Activated effector memory CD4-positive, alpha-beta T cell treated with Interleukin-2 at 50 U/mL for 16 hours (primary cell): ENCODE measurements around the gene CFAP74.

Experiments
- DNase-seq: peaks from one replicate; pipeline ENCODE4 v3.0.0-alpha.2; 2020

Gene CFAP74

DNA sequence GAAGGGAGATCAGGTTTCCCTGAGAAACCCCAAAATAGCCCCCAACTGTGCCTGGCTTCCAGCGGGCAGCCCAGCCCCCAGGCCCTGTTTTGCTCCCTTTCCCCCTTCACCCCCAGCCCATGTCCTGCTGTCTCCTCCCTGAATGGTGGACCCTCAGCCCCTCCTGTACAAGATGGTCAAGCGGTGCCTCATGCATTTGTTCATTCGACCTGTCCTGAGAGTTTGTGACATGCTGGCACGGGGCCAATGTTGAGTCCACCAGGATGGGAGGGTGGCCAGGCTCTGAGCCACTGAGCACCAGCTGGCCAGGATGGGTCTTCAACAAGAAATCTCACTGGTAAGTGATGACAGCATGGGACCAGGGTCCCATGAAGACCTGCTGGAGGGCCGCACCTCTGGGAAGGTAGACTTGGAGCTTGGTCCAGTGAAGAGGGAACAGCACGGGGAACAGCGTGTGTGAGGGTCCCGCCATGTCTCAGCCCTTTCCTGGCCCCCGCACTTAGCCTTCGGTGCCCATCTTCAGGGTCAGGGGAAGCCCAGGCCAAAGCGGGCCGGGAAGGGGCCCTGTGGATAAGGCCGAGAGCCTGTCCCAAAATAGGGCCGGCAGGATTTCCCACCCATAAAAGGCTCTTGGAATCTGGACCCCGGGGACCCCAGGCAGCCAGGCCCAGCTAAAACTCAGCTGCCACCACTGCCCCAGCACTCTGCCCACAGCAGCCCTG is 88.5 kb downstream of the CFAP74 start, which contains the start of gene CALML6:
Gene CALML6 (plus strand): TSS at position 290 of the 722 bp plus-strand sequence. CDS start 21 bp downstream, at position 311.
- DNase-seq: no peak

DNA sequence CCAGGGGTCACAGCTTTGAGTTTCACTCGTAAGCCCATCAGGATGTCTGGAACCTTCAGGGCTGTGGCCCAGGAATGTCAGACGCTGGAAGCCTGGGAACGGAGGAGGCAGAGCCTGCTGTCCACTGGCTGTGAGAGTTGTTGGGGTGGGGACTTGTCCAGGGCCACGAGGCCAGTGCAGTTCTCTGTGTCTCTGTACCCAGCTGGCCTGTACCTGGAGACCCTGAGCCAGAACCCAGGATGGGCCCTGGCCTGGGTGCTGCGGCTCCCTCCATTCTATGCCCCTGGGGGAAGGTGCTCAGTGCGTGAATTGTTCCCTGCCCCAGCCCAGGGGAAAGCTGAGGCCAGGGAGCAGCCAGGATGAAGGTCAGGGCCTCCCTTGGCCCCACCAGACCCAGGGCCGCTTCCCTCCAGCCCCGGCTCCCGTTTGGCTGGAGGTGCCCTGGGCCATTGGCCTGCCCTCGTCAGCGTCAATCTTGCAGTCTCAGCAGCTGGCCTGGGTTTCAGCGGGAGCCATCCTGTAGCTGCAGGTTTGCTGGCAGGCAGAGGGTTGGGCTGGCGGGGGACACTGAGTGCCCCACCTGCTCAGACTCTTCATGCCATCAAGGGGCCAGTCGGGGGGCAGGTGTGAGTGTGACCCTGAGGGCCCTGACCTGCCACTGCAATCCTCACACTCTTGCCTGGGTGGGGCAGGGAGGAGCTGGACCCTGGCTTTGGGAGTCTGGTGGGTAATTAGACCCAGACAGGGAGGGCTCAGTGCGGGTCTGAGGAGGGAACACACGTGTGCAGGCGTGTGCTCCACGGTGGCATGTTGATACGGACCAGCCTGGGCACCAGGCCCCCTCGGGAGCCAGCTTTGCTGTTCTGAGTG is 89.2 kb downstream of the CFAP74 start:
- no peak for DNase-seq

DNA sequence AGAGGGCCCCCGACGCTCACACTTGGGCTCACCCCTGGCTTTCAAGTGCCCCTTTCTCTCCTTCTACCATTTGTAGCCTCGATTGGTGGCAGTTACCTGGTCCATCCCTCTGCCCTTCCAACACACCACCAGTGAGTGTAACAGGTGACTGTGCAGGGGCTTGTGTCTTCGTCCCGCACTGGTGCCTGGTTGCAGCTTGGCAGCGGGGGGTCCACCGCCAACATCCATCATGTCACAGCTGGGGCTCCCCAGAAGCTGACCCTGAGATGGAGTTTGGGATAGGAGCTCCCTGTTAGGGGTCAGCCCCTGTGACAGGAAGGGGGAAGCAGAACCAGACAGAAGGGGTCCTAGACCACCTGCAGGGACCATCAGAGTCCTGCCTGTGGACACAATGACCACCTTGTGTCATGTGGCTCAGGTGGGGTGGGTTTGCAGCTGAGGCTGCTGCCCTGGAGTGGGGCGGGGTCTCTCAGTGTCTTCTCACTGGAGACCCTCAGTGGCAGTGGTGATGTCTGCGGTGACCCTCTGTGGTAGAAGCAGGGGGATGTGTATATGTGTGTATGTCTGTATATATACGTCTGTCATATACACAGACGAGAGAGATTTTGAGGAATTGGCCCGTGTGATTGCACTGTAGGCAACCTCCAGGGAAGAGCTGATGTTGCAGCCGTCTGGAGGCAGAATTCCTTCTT is 92.1 kb downstream of the CFAP74 start:
- DNase-seq: no peak

DNA sequence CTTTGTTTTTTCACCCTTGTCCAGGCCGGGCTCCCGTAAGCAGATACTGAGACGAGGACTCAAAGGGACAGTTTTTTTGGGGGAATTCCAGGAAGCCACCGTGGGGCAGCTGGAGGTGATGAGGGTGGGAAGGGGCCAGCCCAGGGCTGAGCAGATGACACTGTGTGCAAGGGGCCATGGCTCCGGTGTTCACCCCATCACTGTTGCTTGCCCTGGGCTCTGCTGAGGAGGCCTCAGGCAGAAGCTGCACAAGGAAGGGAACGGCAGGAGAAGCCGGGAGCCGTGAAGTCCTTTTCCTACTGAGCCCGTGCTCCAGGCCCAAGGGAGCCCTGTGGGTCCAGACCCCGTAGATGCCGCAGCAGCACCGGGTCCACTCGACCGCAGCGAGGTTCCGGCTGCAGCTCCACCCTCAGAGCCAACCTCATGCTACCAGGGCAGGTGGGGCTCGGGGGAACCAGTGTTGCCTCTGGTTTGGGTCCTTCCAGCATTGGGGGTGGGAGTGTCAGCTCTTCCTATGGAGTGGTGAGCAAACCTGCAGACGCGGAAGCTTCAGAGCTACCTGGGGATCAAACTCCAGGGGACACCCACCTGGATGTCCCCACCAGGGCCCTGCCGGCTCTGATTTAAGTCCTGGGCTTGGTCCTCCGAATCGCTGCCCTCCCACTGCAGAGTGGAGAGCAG is 92.8 kb downstream of the CFAP74 start:
- no peak for DNase-seq

DNA sequence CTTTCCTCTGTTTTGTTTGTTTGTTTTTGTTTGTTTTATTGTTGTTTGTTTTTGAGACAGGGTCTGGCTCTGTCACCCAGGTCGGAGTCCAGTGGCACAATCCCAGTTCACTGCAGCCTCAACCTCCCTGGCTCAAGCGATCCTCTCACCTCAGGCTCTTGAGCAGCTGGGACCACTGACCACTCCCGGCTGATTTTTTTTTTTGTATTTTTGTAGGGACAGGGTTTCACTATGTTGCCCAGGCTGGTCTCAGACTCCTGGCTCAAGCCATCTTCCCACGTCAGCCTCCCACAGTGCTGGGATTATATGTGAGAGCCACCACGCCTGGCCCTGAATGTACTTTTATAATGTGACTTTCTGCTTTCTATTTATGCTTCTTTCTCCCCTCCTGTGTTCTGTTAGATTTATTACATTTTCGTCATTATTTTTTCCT is 93.5 kb downstream of the CFAP74 start:
- DNase-seq: no peak

DNA sequence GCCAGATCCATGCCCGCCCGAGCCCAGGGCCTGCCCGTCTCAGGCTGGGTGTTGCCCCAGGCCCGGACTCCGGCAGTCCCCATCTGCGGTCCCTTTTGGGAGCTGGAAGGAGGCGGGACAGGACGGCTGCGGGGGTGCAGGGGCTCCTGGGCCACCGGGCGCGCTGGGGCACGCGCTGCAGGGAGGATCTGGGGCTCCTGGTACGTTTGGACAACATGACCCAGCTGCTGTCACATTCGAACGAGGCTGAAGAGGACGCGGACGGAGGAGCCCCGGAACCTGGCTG is 95.1 kb downstream of the CFAP74 start:
- no peak for DNase-seq

DNA sequence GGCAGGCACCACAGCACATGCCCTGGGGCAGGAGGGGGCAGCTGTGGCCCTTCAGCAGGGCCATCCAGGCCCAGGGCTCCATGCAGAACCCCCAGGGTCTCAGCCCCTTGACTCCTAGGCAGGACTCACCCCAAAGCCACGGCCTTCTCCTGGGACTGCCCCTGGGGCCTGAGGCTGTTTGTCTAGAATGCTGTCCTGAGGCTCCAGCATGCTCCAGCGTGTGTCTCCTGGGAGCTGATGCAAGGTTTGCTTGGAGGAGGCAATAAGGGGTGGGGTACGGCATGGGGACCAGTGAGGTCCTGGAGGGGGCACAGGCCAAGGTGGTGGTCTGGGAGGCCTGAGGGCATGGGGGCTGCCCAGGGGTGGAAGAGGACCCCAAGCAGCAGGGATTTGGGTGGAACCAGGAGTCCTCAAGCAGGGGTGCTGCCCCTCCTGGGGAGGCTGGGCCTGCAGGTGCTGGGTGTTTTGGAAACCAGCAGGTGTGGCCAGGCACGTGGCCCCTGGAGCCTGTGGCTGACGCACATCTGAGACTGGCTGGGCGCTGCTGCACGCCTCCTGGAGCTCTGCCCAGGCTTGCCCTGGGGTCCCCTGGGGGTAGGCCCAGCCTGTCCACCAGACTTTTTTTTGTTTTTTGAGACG is 96.4 kb downstream of the CFAP74 start:
- no peak for DNase-seq

DNA sequence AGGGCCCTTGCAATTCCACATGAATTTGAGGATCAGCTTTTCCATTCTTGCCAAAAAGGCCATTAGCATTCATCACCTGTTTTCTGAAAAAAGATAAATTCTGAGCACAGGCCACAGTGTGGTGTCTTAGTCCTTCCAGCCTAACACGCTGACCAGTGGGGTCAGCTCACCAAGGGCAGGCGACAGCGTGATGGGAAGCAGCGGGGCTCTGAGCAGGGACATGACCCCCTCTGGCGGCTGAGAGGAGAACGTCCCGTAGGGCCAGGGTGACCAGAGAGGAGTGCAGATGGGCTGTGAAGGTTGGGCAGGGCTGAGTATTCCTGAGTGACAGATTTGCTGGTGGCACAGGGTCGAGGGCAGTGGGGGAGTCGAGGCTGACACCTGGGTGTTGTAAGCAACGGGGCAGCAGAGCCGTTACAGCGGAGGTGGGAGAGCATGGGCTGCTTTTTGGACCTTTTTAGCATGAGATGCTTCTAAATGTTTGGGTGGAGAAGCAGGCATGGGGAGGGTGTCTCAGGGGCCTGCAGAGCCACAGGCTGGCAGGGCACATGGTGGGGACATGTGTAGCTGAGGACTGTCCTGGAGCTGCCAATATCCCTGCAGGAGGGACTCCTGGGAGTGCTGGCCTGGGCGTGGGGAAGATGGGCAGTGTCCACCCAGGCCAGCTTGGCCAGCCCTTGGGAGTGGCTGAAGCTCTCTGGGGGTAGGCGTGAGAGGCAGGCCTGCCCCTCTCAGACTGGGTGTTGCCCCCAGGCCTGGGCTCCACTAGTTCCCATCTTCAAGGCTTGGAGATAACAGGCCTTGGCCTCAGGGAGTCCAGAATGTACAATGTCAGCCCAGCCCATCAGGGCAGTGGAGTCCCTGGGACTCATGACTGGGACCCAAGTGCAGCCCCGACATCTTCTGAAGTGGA is 97.1 kb downstream of the CFAP74 start:
- peak; percentile 52 for DNase-seq

DNA sequence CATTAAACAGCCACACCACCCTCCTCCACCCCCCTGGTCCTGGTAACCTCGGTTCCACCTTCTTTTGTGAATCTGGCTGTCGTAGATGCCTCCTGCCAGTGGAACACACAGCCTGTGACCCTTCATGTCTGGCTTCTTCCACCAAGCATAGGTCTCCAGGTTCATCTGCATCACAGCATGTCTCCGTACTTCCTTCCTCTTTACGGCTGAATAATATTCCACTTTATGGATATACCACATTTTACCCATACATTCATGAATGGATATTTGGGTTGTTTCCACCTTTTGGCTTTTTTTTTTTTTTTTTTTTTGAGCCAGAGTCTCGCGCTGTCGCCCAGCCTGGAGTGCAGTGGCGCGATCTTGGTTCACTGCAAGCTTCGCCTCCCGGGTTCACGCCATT is 100.4 kb downstream of the CFAP74 start:
- DNase-seq: no peak

DNA sequence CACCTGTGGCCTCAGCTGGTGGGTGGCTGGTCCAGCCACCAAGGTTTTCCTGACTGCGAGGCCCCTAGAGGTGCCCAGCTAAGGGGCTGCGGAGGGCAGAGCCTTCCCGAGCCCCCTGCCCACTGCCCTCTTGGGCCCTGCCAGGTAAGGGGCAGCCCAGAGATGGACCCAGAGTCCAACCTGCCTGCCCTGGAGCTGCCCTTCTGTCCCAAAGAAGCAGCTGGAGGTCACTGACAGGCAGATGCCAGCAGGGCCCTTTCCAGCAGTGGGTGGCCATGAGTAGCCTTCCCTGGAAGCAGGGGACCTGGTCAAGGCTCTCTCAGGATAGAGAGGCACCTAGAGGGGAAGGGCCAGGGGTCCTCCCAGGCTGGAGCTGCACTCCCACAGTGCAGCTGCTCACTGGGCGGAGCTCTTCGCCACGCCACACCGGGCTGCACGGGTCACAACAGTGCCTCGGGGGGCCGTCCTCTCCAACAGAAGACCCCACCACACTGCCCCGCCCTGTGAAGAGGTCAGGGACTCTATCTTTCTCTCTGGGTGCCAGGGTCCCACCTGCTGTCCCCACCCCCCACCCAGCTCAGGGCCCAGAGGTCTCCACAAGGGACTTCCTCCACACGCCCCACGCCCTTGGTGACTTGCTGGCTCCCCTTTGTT is 101.8 kb downstream of the CFAP74 start:
- DNase-seq: no peak

DNA sequence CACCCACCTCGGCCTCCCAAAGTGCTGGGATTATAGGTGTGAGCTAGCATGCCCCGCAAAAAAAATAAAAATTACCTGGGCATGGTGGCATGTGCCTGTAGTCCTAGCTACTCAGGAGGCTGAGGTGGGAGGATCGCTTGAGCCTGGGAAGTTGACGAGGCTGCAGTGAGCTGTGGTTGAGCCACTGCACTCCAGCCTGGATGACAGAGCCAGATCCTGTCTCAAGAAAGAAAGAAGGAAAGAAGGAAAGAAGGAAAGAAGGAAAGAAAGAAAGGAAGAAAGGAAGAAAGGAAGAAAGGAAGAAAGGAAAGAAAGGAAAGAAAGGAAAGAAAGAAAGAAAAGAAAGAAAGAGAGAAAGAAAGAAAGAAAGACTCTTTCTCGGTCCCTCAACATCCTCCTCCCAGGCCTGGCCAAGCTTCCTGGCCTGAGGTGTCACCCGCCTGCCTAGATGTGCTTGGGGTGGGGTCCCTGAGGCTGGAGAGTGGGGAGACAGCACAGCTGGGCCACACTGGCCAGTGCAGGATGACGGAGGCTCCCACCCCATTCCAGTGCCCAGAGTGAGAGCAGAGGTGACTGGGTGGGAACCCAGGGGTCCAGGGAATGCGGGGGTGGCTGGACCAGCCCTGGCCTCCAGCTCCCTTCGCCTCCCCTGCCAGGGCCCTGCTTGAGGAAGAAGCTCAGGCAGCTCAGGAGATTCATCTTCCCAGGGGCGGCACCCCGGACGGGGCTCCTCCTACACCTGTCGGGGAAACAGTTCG is 102.5 kb downstream of the CFAP74 start:
- no peak for DNase-seq

DNA sequence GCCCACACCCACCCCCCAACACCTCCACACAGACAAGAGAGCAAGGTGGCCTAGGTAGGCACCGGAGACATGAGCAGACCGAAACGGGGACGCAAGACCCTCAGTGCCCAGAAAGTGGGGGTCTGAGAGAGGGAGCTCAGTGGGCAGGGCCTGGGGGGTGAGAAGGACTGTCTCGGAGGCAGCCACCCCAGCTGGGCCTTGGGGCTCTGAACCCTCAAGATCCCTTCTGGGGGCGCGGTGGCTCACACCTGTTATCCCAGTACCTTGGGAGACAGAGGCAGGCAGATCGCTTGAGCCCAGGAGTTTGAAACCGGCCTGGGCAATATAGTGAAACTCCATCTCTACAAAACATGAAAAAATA is 103.6 kb downstream of the CFAP74 start:
- no peak for DNase-seq

DNA sequence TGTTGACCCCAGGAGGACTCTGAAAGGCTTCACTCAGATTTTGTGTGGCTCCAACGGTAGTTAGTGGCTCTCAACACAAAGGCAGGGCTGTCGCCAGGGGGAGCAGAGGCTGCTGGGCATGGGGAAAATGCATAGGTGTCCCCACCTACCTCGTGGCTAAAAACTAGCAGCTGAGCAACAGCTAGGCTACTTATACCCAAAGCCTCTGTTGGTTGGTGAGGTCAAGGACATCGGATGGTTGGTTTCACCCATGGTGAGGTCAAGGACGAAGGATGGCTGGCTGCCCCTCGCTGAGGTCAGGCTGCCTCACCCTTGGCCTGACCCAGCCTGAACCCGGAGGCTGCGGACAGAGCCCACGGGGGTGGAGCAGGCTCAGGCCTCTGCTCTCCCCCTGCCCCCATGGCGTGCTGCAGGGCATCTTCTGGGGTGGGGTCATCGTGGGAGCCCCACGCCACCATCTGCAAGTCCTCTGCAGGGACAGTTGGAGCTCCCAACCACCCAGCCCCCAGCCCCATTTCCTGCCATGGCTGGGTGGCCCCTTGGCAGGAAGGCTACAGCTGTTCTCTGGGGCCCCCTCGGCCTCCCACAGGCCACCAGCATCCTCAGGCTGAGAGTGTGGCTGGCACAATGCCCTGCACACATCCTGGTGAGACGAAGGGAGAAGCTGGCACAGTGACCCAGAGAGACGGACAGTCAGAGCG is 104.2 kb downstream of the CFAP74 start:
- DNase-seq: no peak

DNA sequence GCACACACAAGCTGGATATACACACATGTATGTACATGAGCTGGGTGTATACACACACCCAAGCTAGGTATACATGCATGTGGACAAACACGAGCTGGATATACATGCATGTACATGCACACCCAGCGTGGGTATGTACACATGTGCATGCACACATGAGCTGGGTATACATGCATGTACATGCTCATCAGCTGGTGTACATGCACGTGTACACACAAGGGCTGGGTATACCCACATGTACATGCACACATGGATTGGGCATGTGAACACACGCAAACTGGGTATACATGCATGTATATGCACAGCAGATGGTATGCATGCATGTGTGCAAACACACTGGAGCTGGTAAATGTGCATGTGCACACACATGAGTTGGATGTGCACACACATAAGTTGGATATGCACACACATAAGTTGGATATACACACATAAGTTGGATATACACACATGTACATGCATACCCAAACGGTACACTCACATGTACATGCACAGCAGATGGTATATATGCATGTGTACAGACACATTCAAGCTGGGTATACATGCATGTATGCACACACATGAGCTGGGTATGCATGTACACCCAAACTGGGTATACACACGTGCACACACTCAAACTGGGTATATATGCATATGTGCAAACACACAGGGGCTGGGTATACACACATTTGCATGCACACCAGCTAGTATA is 105.2 kb downstream of the CFAP74 start:
- DNase-seq: no peak

DNA sequence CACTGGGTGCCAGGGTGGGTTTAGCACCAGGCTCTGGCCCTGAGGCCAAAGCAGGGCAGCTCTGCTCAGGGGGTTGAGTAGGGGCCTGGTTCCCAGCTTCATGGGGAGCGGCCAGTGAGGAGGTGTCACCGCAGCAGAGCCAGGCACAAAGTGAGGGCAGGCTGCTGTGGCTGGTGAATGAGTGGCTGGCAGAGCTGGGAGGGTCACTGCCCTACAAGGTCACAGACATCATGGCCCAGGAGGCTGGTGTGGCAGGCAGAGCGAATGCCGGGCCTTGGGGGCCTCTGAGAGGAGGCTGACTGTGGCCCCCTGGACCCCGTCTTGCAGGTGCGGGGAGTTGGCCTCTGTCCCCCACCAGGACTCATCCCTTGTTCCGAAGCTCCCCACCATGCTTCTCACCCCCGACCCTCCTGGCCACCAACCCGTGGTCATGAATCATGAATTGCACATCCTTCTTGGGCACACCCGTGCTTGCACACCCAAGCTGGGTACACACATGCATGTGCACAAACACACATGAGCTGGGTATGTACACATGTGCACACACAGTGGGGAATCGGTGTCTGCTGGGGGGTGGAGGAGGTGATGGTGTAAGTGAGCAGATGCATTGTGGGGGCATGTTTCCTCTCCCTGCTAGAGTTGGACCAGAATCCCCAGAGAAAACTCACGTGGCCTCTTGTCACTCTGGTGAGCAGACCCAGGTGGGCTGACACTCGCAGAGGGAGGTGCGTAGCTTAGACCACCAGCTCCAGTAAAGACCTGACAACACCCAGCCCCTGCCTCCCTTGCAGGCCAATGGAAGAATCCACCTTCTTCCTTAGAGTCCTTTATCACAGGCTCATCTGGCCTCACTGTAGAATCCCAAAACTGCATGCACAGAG is 107.9 kb downstream of the CFAP74 start:
- DNase-seq: no peak

DNA sequence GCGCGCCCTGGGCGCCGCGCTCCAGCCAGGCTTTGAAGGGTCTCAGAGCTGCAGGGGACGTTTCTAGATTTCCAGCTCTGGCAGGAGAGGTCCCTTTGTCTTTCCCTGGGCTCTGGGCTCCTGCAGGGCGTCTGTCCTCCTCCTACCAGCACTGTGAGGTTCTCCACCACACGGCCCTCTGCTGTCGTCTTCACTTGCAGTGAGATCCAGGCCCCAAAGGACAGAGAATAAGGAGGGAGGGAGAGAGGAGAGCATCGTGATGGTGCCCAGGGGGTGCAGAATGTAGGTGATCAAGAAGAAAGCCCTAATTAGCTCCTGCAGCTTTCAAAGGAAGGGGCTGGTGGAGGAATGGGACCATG is 108.5 kb downstream of the CFAP74 start:
- no peak for DNase-seq

DNA sequence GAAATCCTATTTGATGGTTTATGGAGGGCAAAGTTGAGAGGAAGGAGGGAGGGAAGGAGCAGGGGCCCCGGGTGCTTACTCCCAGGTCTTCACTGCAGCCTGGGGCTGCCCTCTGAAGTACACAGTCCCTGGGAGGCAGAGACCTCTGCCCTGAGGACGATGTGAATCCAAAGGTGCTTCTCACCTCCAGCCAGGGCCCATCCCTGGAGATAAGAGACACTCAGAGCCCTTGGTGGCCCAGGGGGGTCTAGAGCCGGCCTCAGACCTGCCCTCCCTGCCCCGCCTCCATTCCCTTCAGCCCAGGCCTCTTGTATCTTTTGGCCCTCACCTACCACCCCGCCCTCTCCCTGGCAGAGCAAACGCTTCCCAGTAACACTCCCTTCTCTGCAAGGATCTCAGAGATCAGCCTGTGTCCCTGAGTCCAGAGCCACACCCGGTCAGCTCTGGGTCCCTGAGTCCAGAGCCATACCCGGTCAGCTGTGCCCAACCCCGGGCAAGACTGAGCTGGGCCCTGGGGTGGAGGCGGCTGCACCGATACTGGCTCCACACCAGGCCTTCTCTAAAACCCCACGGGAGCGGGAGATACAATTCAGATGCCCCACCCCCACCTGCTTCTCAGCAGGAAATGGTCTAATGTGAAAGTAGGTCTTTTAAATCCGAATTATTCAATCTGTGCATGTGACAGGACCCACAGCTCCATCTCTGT is 109.1 kb downstream of the CFAP74 start:
- no peak for DNase-seq

DNA sequence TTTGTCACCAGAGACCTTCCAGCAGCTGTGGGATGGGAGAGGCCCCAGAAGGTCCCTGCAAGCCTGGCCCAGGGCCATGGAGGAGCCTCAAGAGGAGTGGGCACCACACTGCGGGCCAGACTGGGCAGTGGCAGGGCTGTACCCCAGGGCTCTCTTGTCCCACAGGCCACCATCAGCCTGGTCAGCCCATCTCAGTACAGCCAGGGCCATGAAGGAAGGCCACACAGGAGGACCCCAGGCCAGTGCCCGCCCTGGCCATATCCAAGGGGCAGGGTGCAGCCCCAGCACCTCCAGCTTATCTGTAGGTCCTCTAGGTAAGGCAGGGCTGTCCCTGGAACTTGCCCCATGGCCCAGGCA is 109.6 kb downstream of the CFAP74 start:
- DNase-seq: no peak
